GM12873 (cell line): ENCODE data around the gene ELP5.

ENCODE experiments used
- CTCF ChIP-seq: IDR thresholded peaks from 2 replicates; pipeline ENCODE4 v1.5.1; 2012; ENCODE audit warnings: low read depth, mild to moderate bottlenecking, moderate library complexity, low read length, control low read depth; ENCODE audit not compliant: insufficient read depth; ENCODE audit errors: missing control alignments

Gene ELP5

GRCh38 chr17:7262935-7263800, 11.2 kb downstream of the ELP5 start:
- no peak for TF ChIP-seq CTCF

GRCh38 chr17:7263801-7264078, 11.7 kb downstream of the ELP5 start:
- TF ChIP-seq CTCF = no peak

GRCh38 chr17:7266784-7267183, 14.8 kb downstream of the ELP5 start:
- no peak for TF ChIP-seq CTCF

GRCh38 chr17:7279448-7279847, 27.4 kb downstream of the ELP5 start:
- TF ChIP-seq CTCF = no peak

GRCh38 chr17:7280519-7281073, 28.6 kb downstream of the ELP5 start:
- TF ChIP-seq CTCF = peak; percentile 99

GRCh38 chr17:7281074-7281952, 29.3 kb downstream of the ELP5 start, which contains the start of gene SLC2A4:
Gene SLC2A4, plus strand, starts transcription at chr17:7281718. Its CDS starts 217 bp downstream, at chr17:7281935.
- TF ChIP-seq CTCF = no peak
